Right lobe of liver (tissue), 4 donors: ENCODE results near the gene CPED1.

Experiments used
- POLR2A ChIP-seq: fragments of 450-650 bp; IDR thresholded peaks from one replicate; pipeline ENCODE4 v1.6.1; 2017; ENCODE audit warnings: antibody characterized with exemption, mild to moderate bottlenecking
- TF ChIP-seq, protein P1 (sequence below), 4 donors: fragments of 200-600 bp in 3 of 4; fragments of 450-650 bp in 1 of 4; IDR thresholded peaks; one replicate each; pipeline versions ENCODE4 v1.5.1 to v1.8.0; 2016 to 2022; ENCODE audit warnings: antibody characterized with exemption in 4 of 4, mild to moderate bottlenecking in 2 of 4
- donor health status: DM: no; HTN: no; CAD: no.
- donor health status: DM: no; HTN: no; CAD: no.
- donor health status: DM: no; HTN: yes; CAD: no.

GRCh38 chr7:120985839-120986238 is 2.7 kb upstream of the CPED1 start:
- TF ChIP-seq, protein P1, sequence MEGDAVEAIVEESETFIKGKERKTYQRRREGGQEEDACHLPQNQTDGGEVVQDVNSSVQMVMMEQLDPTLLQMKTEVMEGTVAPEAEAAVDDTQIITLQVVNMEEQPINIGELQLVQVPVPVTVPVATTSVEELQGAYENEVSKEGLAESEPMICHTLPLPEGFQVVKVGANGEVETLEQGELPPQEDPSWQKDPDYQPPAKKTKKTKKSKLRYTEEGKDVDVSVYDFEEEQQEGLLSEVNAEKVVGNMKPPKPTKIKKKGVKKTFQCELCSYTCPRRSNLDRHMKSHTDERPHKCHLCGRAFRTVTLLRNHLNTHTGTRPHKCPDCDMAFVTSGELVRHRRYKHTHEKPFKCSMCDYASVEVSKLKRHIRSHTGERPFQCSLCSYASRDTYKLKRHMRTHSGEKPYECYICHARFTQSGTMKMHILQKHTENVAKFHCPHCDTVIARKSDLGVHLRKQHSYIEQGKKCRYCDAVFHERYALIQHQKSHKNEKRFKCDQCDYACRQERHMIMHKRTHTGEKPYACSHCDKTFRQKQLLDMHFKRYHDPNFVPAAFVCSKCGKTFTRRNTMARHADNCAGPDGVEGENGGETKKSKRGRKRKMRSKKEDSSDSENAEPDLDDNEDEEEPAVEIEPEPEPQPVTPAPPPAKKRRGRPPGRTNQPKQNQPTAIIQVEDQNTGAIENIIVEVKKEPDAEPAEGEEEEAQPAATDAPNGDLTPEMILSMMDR (IDR thresholded peaks at IDR 0.05), result no peak
- TF ChIP-seq POLR2A, result no peak
